ENCODE results near the gene CCDC33. TPM values are rescaled to one million over a fixed set of nuclear protein-coding genes. Genes with fewer than 3 reads are reported as not detected.

CCDC33 gene
- total RNA-seq, 1 donor from 2014 or later, result not detected

DNA sequence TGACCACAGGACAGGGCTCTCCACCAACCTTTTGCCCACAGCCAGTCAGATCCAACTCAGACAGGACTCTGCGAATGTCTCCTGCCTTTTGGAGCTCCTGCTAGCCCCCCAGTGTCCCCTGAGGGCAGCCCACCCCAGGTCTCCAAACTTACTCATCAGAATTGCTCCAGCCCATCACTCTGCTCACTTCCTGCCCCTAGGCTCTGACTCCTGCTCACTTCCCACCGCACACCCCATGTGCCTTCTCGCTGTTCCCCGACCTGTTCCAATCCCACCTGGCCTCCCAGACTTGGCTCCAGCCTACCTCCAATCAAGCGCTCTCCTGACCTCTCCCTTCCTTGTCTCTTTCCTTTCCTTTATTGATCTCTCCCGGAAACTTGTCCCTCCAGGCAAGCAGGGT, 27.6 kb upstream of the CCDC33 start:
- DNase-seq (ENCODE audit: extremely low read depth, low read depth, low spot score), result no peak

DNA sequence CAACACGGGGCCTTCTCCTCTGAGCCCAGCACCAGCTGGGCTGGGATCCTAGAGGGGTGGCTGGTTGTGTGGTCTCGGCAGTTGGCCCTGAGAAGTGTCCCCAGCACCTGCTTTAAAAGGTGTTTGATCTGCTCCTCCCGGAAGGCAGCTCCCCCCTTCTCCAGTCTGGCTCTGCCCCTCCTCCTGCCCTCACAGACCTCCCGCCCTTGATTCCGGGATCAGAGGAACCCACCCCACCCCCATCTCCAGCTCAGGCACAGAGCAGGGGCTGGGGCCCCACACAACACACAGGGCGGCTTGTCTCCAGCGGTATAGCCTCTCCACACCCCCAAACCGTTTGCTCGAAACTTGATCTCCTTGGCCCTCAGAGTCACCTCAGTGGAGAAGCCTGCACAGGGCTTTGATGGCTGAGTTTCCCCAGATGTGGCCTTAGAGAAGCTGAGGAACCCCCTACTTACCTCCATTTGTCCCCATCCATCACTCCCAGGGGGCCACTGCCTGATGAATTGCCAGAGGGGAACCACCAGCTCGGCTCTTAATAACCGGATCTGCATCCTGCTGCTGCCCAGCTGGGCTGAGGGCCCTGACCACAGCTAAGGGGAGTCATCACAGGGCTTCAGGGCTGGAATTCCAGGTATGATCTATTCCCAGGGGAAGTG, 27.1 kb upstream of the CCDC33 start:
- no peak for DNase-seq (ENCODE audit: extremely low read depth, low read depth, low spot score)

DNA sequence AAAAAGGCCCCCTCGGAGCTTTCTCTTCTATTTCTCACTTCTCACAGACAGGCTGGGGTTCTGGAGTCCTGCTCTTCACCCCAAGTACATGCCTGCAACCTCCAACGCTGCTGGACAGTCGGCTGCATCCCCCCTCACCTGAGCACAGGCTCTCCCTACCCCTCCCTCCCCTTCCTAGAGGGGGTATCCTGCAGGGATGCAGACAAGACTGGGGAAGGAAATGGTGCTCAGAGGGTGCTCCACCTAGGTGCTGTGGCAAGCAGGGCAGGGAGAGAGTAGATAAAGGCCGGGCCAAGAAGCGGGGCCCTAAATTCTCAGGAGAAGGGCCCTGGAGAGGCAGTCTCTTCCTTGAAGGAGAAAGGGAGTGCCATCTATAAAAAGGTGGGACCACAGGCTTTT, 26.6 kb upstream of the CCDC33 start:
- no peak for DNase-seq (ENCODE audit: extremely low read depth, low read depth, low spot score)

DNA sequence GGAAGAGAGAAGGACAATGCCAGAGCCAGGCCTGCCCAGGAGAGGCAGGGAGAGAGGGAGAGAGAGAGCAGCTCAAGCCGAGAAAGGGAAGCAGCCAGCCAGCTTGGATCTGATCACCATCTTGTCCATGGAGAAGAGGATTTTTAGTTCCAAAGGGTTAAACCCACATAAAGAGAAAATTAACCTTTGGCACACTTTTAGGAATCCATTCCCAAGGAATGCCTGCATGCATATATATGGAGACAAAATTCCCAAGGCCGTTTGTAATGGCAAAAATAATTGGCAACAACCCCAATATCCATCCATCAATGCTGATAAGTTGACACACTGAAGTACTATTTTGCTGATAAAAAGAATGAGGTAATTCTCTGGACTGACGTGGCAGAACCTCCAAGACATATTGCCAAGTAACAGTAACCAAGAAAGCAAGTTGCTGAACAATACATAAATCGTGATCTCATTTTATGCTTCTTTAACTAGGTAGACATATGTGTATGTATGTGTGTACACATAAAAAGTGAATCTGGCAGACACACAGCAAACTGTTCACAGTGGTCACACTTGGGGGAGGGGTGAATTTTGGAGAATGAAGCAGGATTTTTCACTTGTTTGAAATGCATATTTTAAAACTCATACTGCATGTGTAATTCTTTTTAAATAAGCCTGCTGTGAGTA, 26.0 kb upstream of the CCDC33 start:
- DNase-seq (ENCODE audit: extremely low read depth, low read depth, low spot score), result peak; percentile 54

DNA sequence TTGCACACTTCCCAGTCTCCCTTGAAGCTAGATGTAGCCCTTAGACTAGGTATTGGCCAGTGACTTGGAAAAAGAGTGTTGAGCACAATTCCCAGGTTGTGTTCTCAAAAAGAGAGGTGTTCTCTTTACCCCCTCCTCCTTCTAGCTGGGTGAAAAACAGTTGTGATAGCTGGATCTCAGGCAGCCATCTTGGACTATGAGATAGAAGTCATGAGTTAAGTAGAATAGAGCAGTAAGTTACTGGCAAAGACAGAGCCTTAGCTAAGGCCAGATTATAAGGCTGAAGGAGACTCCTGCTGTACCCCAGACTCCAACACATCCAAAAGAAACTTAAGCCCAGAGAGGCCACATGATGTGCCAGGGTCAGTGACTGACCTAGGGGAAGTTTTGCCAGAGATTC, 25.4 kb upstream of the CCDC33 start:
- no peak for DNase-seq (ENCODE audit: extremely low read depth, low read depth, low spot score)

DNA sequence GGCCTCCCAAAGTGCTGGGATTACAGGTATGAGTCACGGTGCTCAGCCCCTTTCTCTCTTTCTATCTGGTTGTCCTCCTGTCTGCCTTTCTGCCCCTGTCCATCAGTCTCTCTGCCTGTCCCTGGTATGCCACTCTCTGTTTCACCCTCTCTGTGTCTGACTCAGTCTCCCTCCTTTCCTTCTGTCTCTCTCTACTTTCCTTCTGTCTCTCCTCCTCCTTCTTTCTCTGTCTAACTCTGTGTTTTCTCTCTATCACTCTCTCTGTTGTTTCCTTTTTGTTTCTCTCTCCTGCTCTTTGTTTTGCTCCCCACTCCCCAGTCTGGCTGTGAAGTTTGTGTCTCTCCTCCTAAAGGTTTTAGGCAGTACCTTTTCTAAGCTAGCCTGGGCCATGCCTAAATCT, 24.5 kb upstream of the CCDC33 start:
- DNase-seq (ENCODE audit: extremely low read depth, low read depth, low spot score), result no peak

DNA sequence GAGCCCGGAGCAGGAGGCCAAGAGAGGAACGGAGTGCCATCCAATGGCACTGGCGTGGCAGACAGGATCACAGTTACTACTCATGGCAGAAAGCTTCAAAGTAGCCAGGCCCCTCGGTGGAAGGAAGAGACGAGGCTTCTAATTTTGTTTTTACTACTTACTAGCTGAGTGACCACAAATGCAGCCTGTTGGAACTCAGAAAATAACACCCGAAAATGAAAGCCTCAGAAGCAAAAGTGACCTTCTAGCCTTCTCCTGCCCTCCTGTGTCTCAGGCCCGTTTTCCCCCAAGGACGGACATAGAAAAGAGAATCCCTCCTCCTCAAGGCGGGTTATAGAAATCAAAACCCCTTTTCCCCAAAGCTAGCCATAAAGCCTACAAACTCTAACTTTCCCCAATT, 23.6 kb upstream of the CCDC33 start:
- no peak for DNase-seq (ENCODE audit: extremely low read depth, low read depth, low spot score)

DNA sequence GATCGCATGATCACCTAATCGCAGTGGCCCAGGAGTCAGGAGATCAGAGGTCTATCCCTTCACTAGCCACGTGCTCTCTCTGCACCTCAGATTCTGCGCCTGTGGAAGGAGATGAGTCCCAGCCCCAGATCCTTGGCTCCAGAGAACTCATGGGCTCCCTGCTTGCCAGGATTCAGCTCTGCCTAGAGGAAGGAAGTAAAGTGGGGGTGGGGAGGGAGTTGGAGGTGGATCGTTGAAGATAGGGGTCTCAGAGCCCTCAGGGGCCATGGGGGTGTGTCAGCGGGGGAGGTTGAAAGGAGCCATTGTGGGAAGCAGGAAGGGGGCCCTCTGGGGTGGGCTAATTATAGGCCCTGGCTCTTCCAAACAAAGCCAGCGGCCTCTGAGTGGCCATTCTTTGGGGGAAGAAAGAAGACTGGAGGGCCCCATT, 22.3 kb upstream of the CCDC33 start:
- no peak for DNase-seq (ENCODE audit: extremely low read depth, low read depth, low spot score)

DNA sequence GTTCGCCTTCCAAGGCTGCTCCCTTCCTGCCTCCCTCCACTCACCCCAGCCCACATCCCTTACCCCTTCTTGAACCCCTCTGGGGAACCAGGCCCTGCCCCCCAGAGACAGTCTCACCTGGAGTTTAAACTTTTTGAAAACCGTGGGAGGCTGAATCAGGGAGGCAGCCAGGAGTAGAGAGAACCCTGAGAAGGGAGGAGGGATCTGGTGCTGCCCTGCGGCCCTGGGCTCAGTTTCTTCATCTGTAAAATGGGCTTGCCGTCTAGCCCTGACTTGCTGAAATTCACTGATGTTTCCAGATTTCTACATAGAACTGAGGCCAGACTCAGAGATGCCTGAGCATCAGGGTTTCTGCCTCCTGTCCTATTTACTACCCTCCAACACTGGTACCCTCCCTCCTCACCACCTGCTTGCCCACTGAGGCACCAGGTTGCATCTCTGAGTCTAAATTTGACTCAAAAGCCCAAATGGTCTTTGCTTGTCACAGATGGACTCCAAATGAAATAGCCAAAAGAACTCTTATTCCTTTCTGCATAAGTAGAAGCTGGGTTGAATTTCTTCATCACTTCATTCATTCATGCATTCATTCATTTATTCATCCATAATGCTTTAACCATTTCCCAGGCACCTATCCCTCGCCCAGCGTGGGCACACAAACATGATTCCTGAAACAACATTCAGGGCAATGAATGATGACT, 21.7 kb upstream of the CCDC33 start:
- no peak for DNase-seq (ENCODE audit: extremely low read depth, low read depth, low spot score)

DNA sequence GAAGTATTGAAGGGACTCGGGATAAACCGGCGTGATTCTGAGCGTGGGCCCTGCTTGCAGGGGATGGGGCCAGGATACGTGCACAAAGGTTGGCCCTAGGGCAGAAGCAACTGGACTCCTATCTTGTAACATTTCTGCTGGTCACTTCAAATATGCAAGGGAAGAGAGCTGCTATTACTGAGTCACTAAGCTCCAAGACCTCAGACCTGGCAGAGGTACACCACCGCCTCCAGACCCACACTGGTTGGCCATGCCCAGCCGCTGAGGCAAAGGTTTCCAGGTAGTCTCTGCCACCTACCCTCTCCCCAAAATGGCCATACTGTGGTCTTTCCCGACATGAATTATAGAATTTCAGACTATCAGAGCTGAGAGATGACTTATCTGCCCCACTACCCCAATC, 20.2 kb upstream of the CCDC33 start:
- DNase-seq (ENCODE audit: extremely low read depth, low read depth, low spot score), result no peak

DNA sequence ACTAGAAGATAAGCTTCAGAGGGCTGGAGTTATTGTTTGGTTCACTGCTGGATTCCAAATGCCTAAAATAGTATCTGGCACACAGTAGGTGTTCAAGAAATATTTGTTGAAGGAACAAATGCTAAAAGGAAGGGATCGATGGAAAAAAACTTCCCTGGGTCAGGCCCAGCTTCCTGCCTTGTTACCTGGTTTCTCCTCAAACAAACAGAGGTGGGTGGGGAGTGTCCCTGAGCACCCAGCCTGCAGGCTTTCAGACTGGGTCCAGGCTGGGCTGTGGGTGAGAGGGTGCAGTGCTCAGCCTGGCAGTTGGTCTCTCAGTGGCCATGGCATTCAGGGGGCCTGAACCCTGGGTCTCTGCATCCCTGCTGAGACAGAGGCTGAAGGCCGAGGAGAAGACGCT, 19.2 kb upstream of the CCDC33 start:
- DNase-seq (ENCODE audit: extremely low read depth, low read depth, low spot score), result no peak

DNA sequence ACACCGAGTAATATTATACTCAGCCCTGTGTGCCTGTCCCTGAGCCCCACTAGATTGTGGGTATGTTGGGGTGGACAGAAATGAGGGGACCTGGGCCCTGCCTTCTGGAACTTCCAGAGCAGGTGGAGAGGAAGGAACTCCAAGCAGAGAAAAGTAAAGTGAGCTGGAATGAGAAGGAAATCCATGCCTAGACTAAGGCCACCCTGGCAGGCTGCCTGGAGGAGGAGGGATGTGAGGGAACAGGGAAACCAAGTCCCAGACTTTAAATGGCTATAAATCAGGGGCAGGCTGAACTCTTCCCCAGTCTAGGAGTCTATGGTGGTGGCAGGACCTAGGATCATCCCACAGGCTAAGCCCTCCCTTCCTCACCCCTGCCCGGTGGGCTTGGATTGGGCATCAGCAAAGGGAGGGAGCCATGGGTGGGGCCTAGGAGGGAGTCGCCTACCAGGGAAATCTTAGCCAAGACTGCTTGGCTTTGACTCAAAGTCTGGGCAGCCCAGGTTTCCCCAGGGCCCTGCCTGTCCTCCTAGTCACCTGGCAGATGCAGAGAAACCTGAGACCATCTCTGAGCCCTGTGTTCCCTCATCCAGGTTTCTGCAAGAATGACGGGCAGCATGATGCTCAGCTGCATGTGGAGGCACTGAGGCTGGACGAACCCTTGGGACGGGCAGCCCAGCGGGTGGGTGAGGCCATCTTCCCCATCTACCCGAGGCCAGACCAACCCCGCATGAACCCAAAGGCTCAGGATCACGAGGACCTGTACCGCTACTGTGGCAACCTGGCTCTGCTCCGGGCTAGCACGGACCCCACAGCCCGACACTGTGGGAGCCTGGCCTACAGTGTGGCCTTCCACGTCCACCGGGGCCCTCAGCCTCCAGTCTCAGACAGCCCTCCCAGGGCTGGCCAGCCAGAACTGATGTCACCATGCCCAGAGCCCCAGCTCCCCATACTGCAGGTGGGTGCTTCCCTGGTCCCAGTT, 17.9 kb upstream of the CCDC33 start:
- no peak for DNase-seq (ENCODE audit: extremely low read depth, low read depth, low spot score)

DNA sequence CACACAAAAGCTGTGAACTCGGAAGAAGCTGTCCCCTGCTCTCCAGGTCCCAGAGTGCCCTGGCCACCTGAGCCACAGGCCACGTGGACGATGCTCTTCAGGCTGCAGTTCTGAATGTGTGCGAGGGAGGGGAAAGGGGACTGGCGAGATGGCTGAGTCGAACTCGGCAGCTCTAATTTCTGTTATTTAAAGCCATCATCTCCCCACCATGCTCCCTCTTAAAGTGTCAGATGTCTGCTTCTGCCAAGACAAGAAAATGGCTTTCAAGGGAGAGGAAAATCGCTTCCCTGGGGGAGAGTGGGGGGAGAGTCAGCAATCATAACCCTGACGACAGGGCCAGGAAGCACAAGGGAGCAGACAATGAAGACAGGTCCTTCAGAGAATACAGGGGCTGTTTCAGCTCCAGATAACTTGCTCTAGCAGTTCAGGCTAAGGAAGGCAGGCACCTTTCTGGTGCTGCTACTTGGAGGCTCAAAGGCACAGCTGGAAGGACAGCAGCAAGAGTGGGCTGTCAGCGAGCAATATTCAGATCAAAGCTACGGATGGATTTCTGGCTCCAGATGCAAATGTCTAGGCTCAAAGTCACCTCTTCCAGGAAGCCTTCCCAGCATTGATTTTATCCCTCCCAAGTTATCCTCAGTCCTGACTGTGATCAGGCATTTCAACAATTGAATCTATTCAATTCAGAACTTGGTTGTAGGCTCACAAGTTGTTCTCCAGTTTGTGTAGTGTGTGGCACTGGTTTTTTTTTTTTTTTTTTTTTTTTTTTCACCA, 15.5 kb upstream of the CCDC33 start:
- no peak for DNase-seq (ENCODE audit: extremely low read depth, low read depth, low spot score)

DNA sequence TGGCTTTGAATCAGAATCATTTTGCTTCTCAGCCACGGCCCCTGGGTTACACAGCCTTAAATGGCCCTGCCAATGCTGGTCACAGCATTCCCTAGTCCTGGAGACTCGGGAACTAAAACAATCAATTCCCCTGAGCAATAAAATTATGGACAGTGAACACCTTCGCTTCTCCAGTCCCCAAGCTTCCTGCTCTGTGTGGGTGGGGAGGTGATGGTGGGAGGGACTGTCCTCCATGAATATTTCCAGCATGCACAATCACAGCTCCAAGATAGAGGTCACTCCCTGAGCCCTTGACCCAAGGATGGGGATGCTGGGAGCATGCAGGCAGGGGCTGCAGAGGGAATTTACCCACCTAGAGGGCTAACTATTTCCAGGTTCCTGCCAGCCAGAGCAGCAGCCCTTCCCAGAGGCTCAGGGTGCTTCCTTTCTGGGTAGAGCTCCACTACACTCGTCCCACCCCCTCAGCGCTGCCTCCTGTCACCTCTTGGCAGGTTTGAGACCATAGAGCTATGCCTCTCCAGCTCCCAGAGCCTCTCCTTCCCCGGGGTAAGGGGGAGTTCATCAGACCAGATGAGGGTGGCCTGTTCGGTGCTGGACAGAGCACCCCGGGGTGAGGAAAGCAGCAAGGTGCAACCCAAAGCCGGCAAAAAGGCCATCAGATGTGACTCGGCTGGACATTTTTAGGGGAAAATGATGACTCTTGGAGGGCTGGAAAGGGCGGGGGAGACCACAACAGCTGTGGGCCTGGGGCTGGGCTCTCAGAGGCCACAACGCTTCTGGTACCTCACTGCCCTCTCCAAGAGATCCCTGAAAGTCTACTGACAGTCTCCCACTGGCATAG, 14.5 kb upstream of the CCDC33 start:
- DNase-seq (ENCODE audit: extremely low read depth, low read depth, low spot score), result no peak

DNA sequence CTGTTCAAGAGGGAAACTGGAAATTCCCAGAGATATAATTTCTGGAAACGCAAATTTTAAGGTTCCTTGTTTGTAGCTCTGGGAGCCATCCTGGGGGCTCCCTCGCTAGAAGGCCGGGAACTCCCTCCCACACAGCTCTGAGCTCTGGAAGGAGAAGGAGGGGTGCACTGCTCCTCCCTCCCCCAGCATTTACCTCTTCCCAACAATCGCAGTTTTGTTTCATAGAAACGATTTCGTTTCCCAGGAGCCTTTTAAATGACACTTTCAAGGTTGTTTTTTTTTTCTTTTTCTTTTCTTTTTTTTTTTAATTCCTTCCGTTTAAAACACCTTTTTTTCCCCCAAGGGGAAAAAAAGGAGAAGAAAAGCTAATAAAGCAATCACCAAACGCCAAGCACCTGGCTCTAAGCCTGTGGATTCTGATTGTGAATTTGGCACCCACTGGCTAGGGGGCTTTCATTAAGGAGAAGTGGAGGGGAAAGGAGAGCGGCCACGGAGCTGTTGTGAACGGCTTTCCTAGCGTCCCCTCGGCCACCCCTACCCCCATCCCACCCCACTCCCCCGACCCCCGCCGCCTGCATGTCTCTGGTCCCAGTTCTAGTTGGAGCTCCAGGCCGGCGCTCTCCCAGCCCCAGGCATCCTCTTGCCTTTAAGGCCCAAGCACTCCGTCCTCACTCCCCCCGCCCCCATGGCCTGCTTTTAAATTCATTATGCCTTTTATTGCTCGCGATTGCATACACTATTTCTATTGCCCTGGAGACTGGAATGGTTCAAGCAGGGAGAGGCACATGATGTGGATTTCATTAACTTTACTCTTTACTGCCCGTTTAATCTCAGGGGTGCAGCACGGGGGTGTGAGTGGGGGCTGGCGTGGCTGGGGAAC, 13.6 kb upstream of the CCDC33 start:
- no peak for DNase-seq (ENCODE audit: extremely low read depth, low read depth, low spot score)

DNA sequence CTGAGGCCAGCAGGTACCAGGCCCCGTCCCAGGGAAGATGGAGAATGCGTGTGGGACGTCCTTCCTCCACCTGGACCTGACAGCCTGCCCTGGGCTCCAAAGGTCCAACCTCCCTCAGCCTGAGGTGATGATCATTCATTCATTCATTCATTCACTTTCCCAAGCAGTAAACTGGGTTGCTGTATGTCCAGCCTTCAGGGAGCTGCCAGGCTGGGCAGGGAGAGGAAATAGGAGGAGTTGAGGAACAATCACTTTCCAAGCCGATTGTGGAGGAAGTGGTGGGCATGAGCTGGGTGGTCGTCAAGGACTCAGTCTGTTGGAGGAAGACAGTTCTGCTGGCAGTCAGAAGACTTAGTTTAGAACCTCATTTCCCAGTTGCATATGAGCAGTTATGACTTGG, 10.2 kb upstream of the CCDC33 start:
- no peak for DNase-seq (ENCODE audit: extremely low read depth, low read depth, low spot score)

DNA sequence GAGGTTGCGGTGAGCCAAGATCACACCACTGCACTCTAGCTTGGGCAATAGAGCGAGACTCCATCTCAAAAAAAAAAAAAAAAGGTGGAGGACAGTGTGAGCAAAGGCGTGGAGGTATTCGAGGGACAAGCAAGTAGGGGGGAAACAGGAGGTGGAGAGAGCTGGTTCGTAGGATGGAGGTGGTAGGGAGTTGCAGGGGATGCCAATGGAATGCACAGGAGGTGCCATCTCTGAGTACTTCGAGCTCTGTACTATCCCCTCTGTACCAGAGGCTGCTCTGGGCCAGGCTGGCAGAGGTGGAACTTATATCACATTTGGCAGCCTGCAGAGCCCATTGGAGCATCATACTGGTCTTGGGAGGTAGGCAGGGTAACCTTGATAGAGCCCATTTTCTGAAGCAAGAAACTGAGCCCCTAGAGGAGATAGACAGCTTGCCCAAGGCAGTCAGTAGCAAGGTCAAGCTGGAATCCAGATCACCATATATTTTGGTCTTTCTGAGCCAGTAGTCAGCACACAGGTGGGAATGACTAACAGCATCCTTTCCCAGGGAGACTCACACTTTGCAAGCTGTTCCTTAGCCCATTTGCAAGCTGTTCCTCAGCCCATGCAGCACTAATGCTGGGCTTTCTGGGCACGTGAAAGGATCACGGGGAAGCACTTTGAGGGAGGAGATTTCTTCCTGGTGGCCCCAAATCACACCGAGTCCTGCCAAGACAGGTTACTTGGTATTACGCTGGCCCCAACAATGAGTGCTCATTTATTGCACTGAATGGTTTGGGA, 9.2 kb upstream of the CCDC33 start:
- no peak for DNase-seq (ENCODE audit: extremely low read depth, low read depth, low spot score)
